HG02571 (cell line): ENCODE measurements around the gene ADAP1.
A peak's percentile ranks its signal among the peaks of the same experiment; 100 is the strongest.

Experiments
- ATAC-seq: cut with Tn5 transposase; IDR thresholded peaks from one replicate; pipeline ENCODE4 v1.9.1; 2021; ENCODE audit warnings: mild to moderate bottlenecking, moderate library complexity; ENCODE audit not compliant: unreplicated experiment

ADAP1 gene

DNA sequence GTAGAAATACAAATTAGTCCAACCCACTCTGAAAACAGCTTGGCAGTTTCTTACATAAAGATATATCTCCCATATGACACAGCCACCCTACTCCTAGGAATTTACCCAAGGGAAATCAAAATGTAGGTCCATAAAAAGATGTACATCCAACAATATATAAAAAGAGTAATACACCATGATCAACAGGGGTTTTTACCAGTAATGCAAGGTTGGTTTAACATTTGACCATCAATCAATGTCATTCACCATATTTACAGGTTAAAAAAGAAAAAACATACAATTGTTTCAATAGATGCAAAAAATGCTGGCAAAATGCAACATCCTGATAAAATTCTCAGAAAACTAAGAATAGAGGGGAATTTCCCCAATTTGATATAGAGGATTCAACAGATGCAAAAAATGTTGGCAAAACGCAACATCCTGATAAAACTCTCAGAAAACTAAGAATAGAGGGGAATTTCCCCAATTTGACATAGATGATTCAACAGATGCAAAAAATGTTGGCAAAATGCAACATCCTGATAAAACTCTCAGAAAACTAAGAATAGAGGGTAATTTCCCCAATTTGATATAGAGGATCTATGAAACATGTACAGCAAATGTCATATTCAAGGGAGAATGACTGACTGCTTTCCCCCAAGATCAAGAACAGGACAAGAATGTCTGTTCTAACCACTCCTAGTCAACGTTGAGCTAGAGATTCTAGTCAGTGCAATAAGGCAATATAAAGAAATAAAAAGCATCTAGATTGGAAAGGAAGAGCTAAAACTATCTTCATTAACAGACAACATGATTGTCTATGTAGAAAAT is 13.7 kb downstream of the ADAP1 start:
- no peak for ATAC-seq

DNA sequence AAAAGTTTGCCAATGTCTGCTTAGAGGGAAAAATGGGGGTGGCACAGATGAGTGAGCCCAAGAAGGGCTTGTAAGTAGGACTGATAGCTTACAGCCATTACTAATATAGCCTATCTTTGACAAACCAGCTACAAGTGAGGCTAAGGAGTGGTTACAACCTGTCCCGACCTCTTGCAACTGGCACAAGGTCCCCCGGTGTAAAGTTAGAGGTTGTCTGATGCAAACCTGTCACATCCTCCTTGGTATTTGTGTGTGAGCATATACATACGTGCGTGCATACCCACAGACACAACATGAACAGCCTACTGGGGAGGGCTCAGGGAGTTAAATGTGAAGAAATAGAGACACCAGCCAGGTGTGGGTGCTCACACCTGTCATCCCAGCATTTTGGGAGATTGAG is 14.6 kb downstream of the ADAP1 start:
- ATAC-seq = no peak

GRCh38 chr7:938546-939185 is 15.8 kb downstream of the ADAP1 start:
- ATAC-seq = no peak

DNA sequence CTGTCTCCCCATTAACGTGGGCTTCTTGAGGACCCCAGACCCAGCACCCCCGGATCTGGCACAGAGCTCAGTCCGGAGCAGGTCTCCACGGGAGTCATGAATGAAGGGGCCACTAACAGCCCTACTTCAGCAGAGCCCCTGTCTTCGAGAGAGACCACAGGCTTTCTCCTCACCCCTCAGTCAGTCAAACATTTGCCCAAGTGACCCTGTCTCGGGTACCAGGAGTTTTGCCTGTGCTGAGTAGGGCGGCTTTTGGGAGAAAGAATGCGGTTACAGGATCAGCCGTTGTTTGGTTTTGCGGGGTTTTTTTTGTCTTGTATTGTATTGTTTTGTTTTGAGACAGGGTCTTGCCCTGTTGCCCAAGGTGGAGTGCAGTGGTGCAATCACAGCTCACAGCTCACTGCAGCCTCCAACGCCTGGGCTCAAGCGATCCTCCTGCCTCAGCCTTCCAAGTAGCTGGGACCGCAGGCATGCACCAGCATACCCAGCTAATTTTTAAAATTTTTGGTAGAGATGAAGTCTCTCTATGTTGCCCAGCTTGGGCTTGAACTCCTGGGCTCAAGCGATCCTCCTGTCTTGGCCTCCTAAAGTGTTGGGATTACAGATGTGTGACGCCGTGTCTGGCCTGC is 16.5 kb downstream of the ADAP1 start:
- ATAC-seq = no peak

- ATAC-seq = peak; percentile 64
These were observed 18.0 kb downstream of the ADAP1 start for GRCh38 chr7:936386-937054.

DNA sequence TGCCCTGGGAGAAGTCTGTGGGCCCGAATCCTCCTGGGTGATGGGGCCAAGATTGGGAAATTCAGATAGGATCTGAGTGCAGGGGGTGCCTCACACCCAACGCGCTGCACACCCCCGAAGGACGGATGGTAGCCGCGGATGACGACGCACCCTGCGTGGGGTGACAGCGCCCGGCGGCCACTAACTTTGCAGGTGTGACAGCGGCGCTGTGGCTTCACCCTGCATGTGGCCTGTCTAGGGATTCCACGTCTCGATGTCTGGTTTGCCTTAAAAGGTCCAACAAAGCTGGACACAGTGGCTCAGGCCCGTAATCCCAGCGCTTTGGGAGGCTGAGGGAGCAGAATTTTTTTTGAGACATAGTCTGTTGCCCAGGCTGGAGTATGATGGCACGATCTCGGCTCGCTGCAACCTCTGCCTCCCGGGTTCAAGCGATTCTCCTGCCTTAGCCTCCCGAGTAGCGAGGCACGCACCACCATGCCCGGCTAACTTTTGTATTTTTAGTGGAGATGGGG is 18.6 kb downstream of the ADAP1 start:
- ATAC-seq = no peak

DNA sequence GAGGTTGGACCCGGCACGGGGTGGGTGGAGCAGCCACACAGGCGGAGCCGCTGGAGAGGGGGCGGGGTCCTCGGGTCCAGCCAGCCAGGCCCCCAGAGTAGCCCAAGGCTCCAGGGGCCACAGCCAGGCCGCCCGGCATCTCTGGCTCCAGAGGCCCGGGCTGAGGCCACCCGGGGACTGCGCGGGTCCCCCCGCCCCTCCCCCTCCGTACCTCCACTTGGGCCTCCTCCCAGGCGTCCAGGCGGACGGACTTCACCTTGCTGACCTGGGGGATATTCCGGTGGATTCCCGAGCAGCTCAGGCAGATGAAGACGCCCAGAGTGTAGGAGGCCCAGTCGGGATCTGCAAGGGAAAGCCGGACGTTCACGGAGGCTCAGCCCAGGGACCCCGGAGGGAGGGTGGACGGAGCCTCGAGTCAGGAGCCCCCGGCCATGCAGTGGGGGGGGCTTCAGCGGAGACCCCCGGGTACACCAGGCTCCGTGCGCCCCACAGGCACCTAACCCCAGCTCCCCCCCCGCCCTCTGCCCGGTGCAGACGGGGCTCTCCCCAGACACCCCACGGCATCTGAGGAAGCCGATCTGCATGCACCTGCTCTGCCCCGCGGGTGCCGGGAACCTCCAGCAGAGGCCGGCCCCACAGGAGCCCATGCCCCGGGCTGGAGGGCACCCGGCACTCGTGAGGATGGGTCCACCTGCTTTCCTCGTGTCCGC is 19.2 kb downstream of the ADAP1 start:
- ATAC-seq = no peak

DNA sequence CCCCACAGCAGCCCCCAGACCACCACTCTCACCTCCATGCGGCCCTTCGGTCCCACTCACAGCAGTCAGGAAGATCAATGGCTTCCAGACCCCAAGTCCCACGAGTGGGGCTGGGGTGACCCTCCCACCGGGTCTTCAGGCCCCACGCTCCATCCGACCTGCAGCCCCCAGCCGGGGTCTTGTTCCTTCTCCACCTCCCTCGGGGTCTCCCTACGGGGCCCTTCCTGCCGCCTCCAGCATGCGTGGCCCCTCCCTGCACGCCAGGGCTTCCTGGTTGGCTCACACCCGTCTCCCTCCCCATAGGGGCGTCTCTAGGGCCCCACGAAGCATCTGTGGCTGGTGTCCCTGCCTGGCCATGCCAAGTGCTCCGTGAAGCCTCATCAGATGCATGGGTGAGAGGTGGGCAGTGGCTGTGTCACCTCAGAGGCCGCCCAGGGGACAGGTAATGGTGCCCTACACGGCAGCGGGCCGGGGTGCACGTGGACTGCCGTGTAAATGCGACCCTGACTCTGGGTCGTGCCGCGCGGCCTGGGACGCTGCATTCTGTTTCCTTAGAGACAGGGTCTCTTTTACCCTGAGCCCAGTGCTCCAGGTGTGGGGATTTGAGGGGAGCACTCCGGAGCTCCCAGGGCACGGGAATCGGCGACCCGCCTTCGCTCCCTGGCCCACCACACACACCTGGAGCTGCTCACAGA is 19.9 kb downstream of the ADAP1 start:
- no peak for ATAC-seq

DNA sequence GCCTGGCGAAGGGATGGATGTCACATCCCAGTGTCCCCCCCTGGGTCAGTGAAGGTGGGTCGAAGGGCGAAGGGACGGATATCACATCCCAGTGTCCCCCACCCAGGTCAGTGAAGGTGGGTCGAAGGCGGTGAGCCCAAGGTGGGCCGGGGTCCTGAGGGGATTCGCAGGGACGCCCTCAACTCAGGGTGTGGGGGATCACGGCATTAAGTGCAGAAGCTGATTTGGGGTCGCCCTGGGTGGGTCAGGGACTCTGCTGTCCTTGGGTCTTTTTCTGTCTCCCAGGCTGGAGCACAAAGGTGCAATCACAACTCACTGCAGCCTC is 21.9 kb downstream of the ADAP1 start:
- ATAC-seq = no peak

DNA sequence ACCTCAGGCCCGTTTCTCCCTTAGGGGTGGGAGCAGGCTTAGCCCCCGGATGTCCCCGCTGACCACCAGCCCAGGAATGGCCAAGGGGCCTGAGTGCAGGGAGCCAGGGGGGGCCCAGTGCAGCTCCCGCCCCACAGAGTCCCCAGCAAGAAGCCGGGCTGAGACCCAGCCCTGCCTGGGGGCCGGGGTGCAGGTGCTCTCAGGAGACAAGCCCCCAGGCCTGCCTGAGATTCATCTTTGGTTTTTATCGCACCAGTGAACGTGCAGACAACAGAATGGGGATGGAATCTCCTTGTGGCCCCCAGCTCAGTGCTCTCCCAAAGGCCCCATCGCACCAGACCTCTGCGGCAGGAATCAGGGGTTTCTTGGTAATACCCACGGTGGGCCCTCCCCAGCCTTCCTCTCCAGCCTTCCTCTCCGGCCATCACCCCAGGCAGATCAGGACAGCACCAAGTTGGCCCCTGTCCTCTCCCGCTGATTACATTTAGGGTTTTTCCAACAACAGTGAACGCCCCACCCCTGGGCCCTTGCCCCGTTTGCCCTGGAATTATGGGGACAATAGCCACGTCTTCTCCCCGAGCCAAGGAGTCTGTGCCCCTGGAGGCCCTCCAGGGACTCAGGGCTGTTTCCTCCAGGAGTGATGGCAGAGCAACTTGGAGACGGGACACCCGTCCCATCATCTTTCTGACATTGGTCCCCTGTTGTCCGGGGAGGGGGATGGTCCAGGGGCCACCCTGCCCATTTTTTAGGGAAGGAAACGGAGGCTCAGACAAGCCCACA is 22.4 kb downstream of the ADAP1 start:
- no peak for ATAC-seq

GRCh38 chr7:930975-931758 is 23.3 kb downstream of the ADAP1 start:
- no peak for ATAC-seq

DNA sequence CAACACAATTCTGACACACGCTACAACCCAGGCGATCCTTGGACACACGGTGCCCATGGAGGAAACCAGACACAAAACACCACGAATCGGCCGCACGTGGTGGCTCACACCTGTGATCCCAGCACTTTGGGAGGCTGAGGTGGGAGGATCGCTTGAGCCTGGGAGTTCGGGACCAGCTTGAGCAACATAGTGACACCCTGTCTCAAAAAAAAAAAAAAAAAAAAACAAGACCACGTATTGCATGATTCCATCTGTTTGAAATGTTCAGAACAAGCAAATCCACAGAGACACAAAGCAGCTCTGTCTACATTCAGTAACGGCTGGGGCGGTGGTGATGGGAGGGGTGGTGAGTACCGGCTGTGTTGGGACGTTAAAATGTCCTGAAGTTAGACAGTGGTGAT is 25.2 kb downstream of the ADAP1 start:
- no peak for ATAC-seq

DNA sequence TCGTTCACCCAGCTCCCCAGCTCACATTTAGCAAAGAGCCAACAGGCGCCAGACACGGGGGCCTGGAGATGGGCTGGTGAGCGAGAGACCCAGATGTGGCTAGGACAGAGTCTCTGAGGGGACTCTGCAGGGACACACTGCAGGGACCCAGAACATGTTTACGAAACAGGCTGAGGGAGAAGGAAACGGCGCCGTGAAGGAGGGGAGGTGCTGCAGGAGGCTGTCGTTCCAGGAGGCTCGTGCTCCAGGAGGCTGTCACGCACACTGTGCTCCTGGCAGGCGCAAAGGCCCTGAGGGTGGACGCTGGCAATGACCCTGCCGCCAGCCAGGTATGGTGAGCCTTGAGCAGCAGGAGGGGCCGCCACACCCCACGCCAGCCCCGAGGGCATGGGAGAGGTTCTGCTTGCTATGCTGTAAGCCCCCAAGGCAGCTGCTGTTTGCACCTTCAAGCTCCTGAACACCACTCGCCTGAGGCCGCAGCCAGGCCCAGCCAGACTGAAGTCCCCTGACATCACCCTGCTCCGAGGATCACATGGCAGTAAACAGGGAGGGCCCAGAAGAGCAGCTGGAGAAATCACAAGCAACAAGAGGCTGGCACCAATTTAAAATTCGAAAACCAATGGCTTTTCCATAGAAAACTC is 27.3 kb downstream of the ADAP1 start:
- ATAC-seq = no peak

- no peak for ATAC-seq
These were observed 28.1 kb downstream of the ADAP1 start for GRCh38 chr7:926061-927030.

- no peak for ATAC-seq
These were observed 28.9 kb downstream of the ADAP1 start for GRCh38 chr7:925601-926000.

DNA sequence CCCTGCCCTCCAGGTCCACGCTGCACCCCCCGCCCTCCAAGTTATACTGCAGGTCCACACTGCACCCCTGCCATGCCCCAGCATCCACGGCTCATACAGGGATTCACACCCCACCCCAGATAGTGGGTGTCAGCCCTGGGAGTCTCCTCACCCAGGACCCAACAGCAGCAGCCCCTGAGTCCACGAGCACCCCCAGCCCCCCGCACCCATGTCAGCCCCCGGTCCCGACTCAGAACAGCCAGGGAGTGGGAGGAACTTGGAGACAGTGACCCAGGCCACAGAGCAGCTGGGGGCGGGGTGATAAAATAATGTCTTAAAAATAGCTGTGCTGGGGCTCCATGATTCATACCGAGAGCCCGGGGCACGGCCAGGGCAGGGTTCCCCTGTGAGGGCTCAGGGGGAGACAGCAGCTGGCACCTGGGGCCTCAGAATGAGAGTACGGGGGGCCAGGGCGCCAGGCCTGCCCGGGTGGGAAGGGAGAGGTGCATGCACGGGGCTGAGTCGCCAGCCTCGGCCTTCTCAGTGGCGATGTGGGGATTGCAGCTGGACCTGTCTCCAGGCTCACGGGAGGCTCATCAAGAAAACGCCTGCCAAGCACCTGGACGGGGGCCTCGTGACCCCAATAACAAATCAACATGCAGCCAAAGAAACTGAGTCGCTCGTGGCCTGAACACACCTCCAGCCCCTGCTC is 29.8 kb downstream of the ADAP1 start:
- peak; percentile 39 for ATAC-seq
